HFF-Myc (cell line): ENCODE data around the gene ZSWIM8.

Experiments used
- DNase-seq: peaks from one replicate; pipeline ENCODE4 v3.0.0-alpha.2; 2011; ENCODE audit warnings: low read depth; ENCODE audit errors: extremely low read depth
- H3K4me3 ChIP-seq: replicated peaks from 2 replicates; pipeline ENCODE4 v1.5.1; 2011; ENCODE audit warnings: low read depth, mild to moderate bottlenecking, control low read depth, low read length
- TF ChIP-seq, protein P1 (sequence below): IDR thresholded peaks from 2 replicates; pipeline ENCODE4 v1.5.1; 2012; ENCODE audit warnings: mild to moderate bottlenecking, low read depth, low read length, control low read depth; ENCODE audit errors: missing control alignments

The ZSWIM8 gene

DNA sequence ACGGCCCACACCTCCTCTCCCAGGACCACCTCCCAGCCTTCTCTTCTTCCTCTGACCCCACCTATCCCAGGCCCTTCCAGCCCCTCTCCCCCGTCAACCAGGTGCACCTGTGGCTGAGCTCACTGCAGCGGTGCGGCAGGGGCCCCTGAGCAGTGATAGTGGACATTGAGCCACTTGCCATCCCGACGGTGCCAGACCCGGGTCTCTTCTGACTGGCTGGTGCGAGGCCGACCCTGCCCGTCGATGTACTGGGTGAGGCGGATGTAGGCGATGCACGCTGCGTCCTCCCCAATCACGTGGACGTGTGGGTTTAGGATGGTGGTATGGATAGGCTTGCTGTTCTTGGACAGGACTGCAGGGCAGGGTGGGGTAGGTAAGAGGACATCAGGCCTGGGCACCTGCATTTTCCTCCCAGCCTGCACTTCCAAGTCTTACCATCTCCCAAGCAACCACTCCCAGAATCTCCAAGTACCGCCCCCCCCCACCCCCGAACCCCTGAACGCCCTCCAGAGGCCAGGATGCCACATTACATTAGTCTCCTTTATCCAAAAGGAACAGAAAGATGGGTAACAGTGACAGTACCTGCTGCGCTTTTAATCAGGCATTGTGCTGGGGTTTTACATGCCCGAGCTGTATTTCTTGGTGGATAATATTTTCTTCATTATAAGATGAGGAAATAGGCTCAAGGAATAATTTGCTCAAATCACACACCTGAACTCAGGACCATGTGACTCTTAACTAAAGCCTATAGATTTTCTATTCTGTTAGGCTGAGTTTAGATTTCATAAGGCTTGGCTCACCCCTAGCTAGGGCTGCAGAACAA, 29.7 kb downstream of the ZSWIM8 start:
- no peak for DNase-seq
- TF ChIP-seq, protein P1, sequence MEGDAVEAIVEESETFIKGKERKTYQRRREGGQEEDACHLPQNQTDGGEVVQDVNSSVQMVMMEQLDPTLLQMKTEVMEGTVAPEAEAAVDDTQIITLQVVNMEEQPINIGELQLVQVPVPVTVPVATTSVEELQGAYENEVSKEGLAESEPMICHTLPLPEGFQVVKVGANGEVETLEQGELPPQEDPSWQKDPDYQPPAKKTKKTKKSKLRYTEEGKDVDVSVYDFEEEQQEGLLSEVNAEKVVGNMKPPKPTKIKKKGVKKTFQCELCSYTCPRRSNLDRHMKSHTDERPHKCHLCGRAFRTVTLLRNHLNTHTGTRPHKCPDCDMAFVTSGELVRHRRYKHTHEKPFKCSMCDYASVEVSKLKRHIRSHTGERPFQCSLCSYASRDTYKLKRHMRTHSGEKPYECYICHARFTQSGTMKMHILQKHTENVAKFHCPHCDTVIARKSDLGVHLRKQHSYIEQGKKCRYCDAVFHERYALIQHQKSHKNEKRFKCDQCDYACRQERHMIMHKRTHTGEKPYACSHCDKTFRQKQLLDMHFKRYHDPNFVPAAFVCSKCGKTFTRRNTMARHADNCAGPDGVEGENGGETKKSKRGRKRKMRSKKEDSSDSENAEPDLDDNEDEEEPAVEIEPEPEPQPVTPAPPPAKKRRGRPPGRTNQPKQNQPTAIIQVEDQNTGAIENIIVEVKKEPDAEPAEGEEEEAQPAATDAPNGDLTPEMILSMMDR = peak; percentile 23
- no peak overlapping the region for H3K4me3 ChIP-seq

DNA sequence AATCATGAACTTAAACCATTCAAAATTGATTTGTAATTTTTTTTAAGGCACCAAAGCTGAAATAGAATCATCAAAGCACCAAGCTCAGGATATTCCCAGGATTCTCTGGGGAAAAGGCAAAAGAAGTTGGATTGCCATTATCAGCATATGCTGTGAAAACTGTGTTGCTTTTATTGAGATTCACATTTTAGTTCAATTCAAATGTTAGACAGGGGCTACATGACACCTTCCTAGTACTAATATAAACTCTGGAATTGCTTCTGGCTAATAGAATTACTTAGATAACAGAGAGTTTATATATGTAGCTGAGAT, 30.3 kb downstream of the ZSWIM8 start:
- DNase-seq = no peak
- H3K4me3 ChIP-seq = no peak overlapping the region
- TF ChIP-seq, protein P1 = no peak

DNA sequence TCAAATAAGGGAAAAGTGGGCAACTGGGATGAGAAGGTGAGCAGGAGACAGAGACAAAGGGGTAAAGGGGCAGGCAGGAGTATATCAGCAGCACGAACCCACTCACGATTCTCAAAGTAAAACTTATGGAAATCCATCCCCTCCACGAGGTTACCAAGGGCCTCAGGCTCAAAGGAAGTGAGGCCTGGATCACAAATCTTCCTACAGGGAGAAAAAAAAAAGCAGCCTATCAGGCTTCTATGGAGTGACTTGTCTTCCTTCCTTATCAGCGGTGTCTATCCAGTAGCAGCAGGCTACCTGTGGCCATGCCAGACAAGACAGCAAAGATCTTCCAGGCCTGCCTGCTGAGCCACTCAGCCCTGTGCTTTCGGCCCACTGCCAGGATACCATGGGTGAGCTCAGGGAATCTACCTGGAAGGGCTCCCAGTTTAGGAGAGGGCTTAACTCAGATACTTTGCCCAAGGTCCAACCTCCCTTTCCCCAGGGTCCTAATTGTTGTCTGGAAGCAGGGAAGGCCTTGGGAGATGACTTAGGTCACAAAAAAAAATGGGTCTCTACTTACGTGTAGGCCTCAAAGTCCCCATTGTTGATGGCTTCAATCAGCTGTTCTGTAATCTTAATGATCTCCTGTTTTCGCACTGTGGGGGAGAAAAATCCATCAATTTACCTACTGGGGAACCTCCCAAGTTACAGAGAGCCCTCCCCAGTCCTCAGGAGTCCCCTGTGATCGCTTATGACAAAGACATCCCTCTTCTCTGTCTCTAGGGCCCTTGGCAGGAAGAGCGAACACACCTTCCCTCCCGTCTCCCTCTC, 31.7 kb downstream of the ZSWIM8 start:
- no peak overlapping the region for H3K4me3 ChIP-seq
- no peak for DNase-seq
- TF ChIP-seq, protein P1 = no peak

DNA sequence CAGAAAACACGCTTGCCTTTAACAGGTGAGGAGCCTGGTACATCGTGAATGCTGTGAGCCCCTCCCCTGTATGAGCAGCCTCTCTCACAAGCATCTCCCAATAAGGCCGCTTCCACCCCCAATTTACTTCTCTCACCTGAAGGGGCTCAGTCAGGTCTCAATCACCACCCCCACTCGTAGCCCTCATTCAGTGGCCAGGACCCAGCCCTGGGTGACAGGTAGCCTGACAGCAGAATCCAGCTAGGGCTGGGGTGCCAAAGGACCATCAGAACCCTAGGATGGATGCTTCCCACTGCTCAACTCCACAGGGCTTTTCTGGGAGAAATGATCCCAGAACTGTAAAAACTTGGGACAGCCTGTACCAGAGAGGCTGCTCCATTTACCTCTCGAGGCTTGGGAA, 32.4 kb downstream of the ZSWIM8 start:
- DNase-seq = no peak
- TF ChIP-seq, protein P1 = no peak
- H3K4me3 ChIP-seq = no peak overlapping the region

DNA sequence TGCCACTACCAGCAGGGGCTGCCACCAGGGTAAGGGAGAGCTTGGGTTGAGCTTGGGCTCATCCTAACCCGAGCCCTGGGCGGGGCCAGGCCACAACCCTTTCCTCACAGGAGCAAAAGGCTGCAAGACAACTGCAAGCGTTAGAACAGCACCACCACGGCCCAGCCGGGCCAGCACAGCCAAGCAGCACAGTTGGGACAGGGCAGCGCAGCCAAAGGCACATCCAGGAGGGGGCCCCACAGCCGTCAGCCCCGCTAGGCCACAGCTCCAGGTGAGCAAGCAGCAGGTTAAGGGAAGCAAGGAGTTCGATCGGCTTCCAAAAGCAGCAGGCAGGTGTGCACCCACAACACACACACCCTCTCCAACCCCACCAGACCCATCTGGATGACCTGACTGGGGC, 33.0 kb downstream of the ZSWIM8 start:
- TF ChIP-seq, protein P1 = no peak
- no peak for DNase-seq

DNA sequence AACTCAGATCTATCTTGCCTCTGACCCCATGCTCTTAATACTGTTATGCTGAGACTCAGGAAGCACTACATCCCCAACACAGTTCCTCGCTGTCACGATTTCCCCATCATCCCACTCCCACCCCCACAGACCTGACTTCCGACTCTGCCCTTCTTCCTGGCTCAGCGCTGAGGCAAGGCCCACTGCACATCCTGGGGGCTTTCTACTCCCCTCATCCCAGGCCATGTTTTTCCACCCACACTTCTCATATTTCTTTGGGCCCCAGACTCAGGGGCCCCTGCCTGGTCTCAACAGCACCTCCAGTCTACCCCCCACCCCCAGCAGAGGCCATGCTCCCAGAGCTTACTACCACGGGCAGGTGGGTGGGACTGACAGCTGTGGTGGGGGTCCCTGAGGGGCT, 33.7 kb downstream of the ZSWIM8 start:
- no peak for DNase-seq
- no peak overlapping the region for H3K4me3 ChIP-seq
- TF ChIP-seq, protein P1 = no peak

More for the DNA sequence above, 33.0 kb downstream of the ZSWIM8 start:
- H3K4me3 ChIP-seq = no peak overlapping the region
